A549 (cell line): Measurements from ENCODE around the gene THBS2. TPM values are rescaled to one million over a fixed set of nuclear protein-coding genes. Genes with fewer than 3 reads are reported as not detected.

Source experiments
- ATAC-seq, 2 experiments: fragments of 200-7000 bp in 1 of 2; fragments of >200 bp in 1 of 2; cut with Nextera tagmentation in 1 of 2; cut with Tn5 transposase in 1 of 2; 3 replicates each; pipeline versions ENCODE4 v1.8.0 to v1.9.1; 2018 to 2020; ENCODE audit warnings: mild to moderate bottlenecking in 1 of 2, moderate library complexity in 1 of 2
- CTCF ChIA-PET: fragments of 300-600 bp; sonication (Branson Sonifier 250); formaldehyde crosslinking; extraction: SDS; loops from one replicate; lab custom pipeline; 2021; ENCODE audit warnings: antibody characterized with exemption, inconsistent platforms; lab: Yijun Ruan, JAX
- POLR2A ChIA-PET: fragments of 350-600 bp; formaldehyde crosslinking; extraction: SDS; loops from one replicate; lab custom pipeline; 2021; ENCODE audit warnings: antibody characterized with exemption, inconsistent platforms; lab: Yijun Ruan, JAX
- DNase-seq, 2 experiments: peaks; one replicate each; pipeline versions ENCODE4 v3.0.0 to v3.0.0-alpha.2; 2011 to 2016; ENCODE audit warnings: low read depth in 1 of 2, low spot score in 1 of 2
- FAIRE-seq: peaks from 2 replicates; lab custom pipeline; 2011; peaks lifted over from hg19 to GRCh38; lab: Jason Lieb, UNC
- H3K27ac ChIP-seq, 2 experiments: fragments of >200 bp; sonication (Bioruptor Twin); formaldehyde crosslinking; 3 replicates each; pipeline ENCODE4 v1.5.1; 2016 to 2017
- H3K4me1 ChIP-seq: fragments of >200 bp; sonication (Bioruptor Twin); formaldehyde crosslinking; 3 replicates; pipeline ENCODE4 v1.6.1; 2016
- H3K4me2 ChIP-seq: fragments of >200 bp; sonication (Bioruptor Twin); formaldehyde crosslinking; 3 replicates; pipeline ENCODE4 v1.6.1; 2016
- H3K4me3 ChIP-seq: fragments of >200 bp; sonication (Bioruptor Twin); formaldehyde crosslinking; 3 replicates; pipeline ENCODE4 v1.5.1; 2016
- H3K9me3 ChIP-seq: fragments of >200 bp; sonication (Bioruptor Twin); formaldehyde crosslinking; 3 replicates; pipeline ENCODE4 v1.6.1; 2016
- CBX2 ChIP-seq: fragments of 200-600 bp; sonication (generic); IDR thresholded peaks from 2 replicates; pipeline ENCODE4 v1.6.1; 2016; ENCODE audit warnings: low read depth, mild to moderate bottlenecking, borderline replicate concordance
- EHF ChIP-seq: fragments of 250-450 bp; sonication (Bioruptor Pico); IDR thresholded peaks from 2 replicates; pipeline ENCODE4 v1.5.0; 2020; ENCODE audit warnings: mild to moderate bottlenecking
- FOSB ChIP-seq: fragments of 250-450 bp; sonication (Bioruptor Pico); IDR thresholded peaks from 2 replicates; pipeline ENCODE4 v1.5.0; 2020; ENCODE audit warnings: mild to moderate bottlenecking, moderate library complexity
- FOSL2 ChIP-seq, 2 experiments: fragments of 450-650 bp in 1 of 2; fragments of >200 bp in 1 of 2; sonication (Bioruptor Twin) in 1 of 2; formaldehyde crosslinking; IDR thresholded peaks; 2 replicates each; pipeline versions ENCODE4 v1.5.0 to v1.6.1; 2016 to 2020; ENCODE audit warnings: mild to moderate bottlenecking in 1 of 2, moderate library complexity in 1 of 2
- HES2 ChIP-seq: fragments of >200 bp; sonication (Bioruptor Twin); formaldehyde crosslinking; IDR thresholded peaks from 2 replicates; pipeline ENCODE4 v1.6.1; 2016
- HOXB13 ChIP-seq: fragments of 250-450 bp; sonication (Bioruptor Pico); IDR thresholded peaks from 2 replicates; pipeline ENCODE4 v1.5.0; 2020; ENCODE audit warnings: low read depth, mild to moderate bottlenecking, moderate library complexity
- HOXB5 ChIP-seq: fragments of 250-450 bp; sonication (Bioruptor Pico); IDR thresholded peaks from 2 replicates; pipeline ENCODE4 v1.5.0; 2020; ENCODE audit warnings: mild to moderate bottlenecking, moderate library complexity
- NFE2L2 ChIP-seq: fragments of 150-350 bp; conservative IDR thresholded peaks from 2 replicates; pipeline ENCODE4 v1.6.1; 2014; ENCODE audit warnings: low read length
- POLR2AphosphoS2 ChIP-seq: conservative IDR thresholded peaks from 2 replicates; pipeline ENCODE4 v1.6.1; 2012; ENCODE audit warnings: low read length, improper control_type of control experiment, inconsistent platforms
- RFX5 ChIP-seq: fragments of 450-650 bp; IDR thresholded peaks from 2 replicates; pipeline ENCODE4 v1.7.1; 2014; ENCODE audit warnings: antibody characterized with exemption, mild to moderate bottlenecking, moderate library complexity
- RNF2 ChIP-seq: fragments of 200-600 bp; sonication (generic); IDR thresholded peaks from 2 replicates; pipeline ENCODE4 v1.6.1; 2016; ENCODE audit warnings: low read depth, mild to moderate bottlenecking, antibody characterized with exemption, moderate library complexity, borderline replicate concordance
- SMC3 ChIP-seq: fragments of >200 bp; sonication (Bioruptor Twin); formaldehyde crosslinking; IDR thresholded peaks from 3 replicates; pipeline ENCODE4 v1.6.1; 2018; ENCODE audit warnings: inconsistent platforms
- TFCP2L1 ChIP-seq: fragments of 250-450 bp; sonication (Bioruptor Pico); IDR thresholded peaks from 2 replicates; pipeline ENCODE4 v1.5.0; 2021; ENCODE audit warnings: mild to moderate bottlenecking
- WGBS: methylation state at CpG from one replicate; pipeline ENCODE4 v1.1.6; 2017; ENCODE audit errors: missing lambda C conversion rate; 5-methylcytosine and 5-hydroxymethylcytosine counted together
- polyA plus RNA-seq, 4 experiments: library from polyadenylated mRNA; depleted of rRNA in 3 of 4; stranded (reverse); fragments of >200 nt; fragmentation: RNase III in 1 of 4; extraction: RNeasy Plus Mini Kit Qiagen cat#74134 plus additional on column Dnase treatment in 1 of 4; gene quantifications; 2 replicates in 3 of 4; 3 replicates in 1 of 4; pipeline ENCODE4 v1.2.3, GENCODE V29; 2011 to 2017

THBS2 gene
- polyA plus RNA-seq, 2 of the 4 experiments (the other 2 are of a cell fraction), result 0.01 to 0.06 TPM

- Histone ChIP-seq H3K9me3 (no peaks in the 10 kb centered on the region), H3K4me3 (no peak overlapping the region), H3K27ac (no peak overlapping the region), H3K4me1 (peaks cover 14% of the 10 kb centered on the region), H3K4me2 (no peak overlapping the region)
- no peak for ATAC-seq
- DNase-seq, result no peak
- ChIA-PET POLR2A (no interaction called here), CTCF (no interaction called here)
- 78% methylated on average over 19 of the region's 40 CpGs for WGBS
- TF ChIP-seq TFCP2L1 (CRISPR knock-in tag) (no peak), FOSL2 (IDR thresholded peaks at IDR 0.05) (no peak), FOSL2 (CRISPR knock-in tag; IDR thresholded peaks at IDR 0.05) (no peak), RFX5 (no peak), RNF2 (no peak), HOXB5 (CRISPR knock-in tag) (no peak), EHF (no peak), CBX2 (no peak), SMC3 (no peak), HOXB13 (no peak), HES2 (no peak), POLR2AphosphoS2 (no peak), NFE2L2 (no peak), FOSB (CRISPR knock-in tag) (no peak)
- no peak for FAIRE-seq
These were observed 86.6 kb downstream of the THBS2 start for GRCh38 chr6:169166896-169167580.
